HepG2 (cell line): ENCODE data around the gene CEP104. TPM values are rescaled to one million over a fixed set of nuclear protein-coding genes. Genes with fewer than 3 reads are reported as not detected.

Experiments used
- ATAC-seq: fragments of 200-7000 bp; cut with Tn5 transposase; 3 replicates; pipeline ENCODE4 v1.9.1; 2020; ENCODE audit warnings: mild to moderate bottlenecking, moderate library complexity
- BruUV-seq: library from RNA; stranded (reverse); fragments of 400-500 nt; replicated peaks from 2 replicates; lab custom pipeline; 2021; lab: Mats Ljungman, UMichigan
- CTCF ChIA-PET: fragments of 300-600 bp; formaldehyde crosslinking; extraction: SDS; loops from one replicate; lab custom pipeline; 2021; ENCODE audit warnings: low total read pairs, inconsistent platforms, low intra/inter-chr PET ratio; lab: Yijun Ruan, JAX
- POLR2A ChIA-PET: fragments of 350-600 bp; sonication (Branson Sonifier 250); formaldehyde crosslinking; loops from one replicate; lab custom pipeline; 2020; ENCODE audit warnings: antibody characterized with exemption, inconsistent platforms; lab: Yijun Ruan, JAX
- DNase-seq: peaks from one replicate; pipeline ENCODE4 v3.0.0-alpha.2; 2015; ENCODE audit warnings: low spot score
- FAIRE-seq: peaks from 3 replicates; lab custom pipeline; 2011; peaks lifted over from hg19 to GRCh38; lab: Jason Lieb, UNC
- H2AFZ ChIP-seq: one replicate; pipeline ENCODE4 v1.6.1; 2011; ENCODE audit warnings: low read length, inconsistent platforms
- H3K27ac ChIP-seq: fragments of 300-600 bp; 3 replicates; pipeline ENCODE4 v1.8.0; 2011; ENCODE audit warnings: mixed run types, mild to moderate bottlenecking, mixed read lengths, low read length, inconsistent platforms; ENCODE audit not compliant: insufficient read depth; ENCODE audit errors: extremely low read length
- H3K27me3 ChIP-seq, 2 experiments: fragments of 200-600 bp in 1 of 2; 2 replicates in 1 of 2; 3 replicates in 1 of 2; pipeline versions ENCODE4 v1.6.0 to v1.8.0; 2011; ENCODE audit warnings: low read length in 2 of 2, mild to moderate bottlenecking in 2 of 2, moderate library complexity in 2 of 2, inconsistent platforms in 1 of 2; ENCODE audit not compliant: insufficient read depth in 2 of 2, control insufficient read depth in 1 of 2
- H3K36me3 ChIP-seq, 2 experiments: fragments of 200-600 bp in 1 of 2; replicated peaks in 1 of 2; 2 replicates in 1 of 2; 3 replicates in 1 of 2; pipeline versions ENCODE4 v1.5.1 to v1.8.0; 2011; ENCODE audit warnings: low read length in 2 of 2, inconsistent platforms in 1 of 2; ENCODE audit not compliant: insufficient read depth in 2 of 2, control insufficient read depth in 1 of 2
- H3K4me1 ChIP-seq: 2 replicates; pipeline ENCODE4 v1.5.1; 2012; ENCODE audit warnings: low read length, inconsistent platforms; ENCODE audit not compliant: insufficient read depth
- H3K4me2 ChIP-seq: 2 replicates; pipeline ENCODE4 v1.6.0; 2011; ENCODE audit warnings: low read depth, low read length, inconsistent platforms
- H3K4me3 ChIP-seq, 3 experiments: fragments of 200-600 bp in 1 of 3; sonication (generic), shearing (Covaris generic) in 1 of 3; replicated peaks in 1 of 3; 2 replicates each; pipeline ENCODE4 v1.5.1; 2011 to 2016; ENCODE audit warnings: low read length in 3 of 3, inconsistent platforms in 2 of 3, low read depth in 2 of 3, mild to moderate bottlenecking in 2 of 3, control low read depth in 1 of 3, mixed read lengths in 1 of 3; ENCODE audit not compliant: insufficient read depth in 1 of 3
- H3K79me2 ChIP-seq: one replicate; pipeline ENCODE4 v1.6.1; 2011; ENCODE audit warnings: low read length, inconsistent platforms; ENCODE audit not compliant: insufficient read depth
- H3K9ac ChIP-seq: 2 replicates; pipeline ENCODE4 v1.6.0; 2011; ENCODE audit warnings: mild to moderate bottlenecking, low read depth, low read length, inconsistent platforms; ENCODE audit not compliant: insufficient read depth
- H3K9me3 ChIP-seq: 2 replicates; pipeline ENCODE4 v1.5.1; 2012; ENCODE audit warnings: mild to moderate bottlenecking, low read length
- H4K20me1 ChIP-seq: 2 replicates; pipeline ENCODE4 v1.6.0; 2011; ENCODE audit warnings: inconsistent platforms, mild to moderate bottlenecking, low read length, moderate library complexity; ENCODE audit not compliant: insufficient read depth
- GMEB2 ChIP-seq: IDR thresholded peaks from 2 replicates; pipeline ENCODE4 v1.6.1; 2016; ENCODE audit warnings: missing biosample characterization, missing genetic modification reagents, low read depth
- HDAC1 ChIP-seq: sonication (generic); formaldehyde crosslinking; IDR thresholded peaks from 2 replicates; pipeline ENCODE4 v1.5.1; 2020; ENCODE audit warnings: mild to moderate bottlenecking, missing genetic modification reagents
- HOXA5 ChIP-seq: sonication (generic); formaldehyde crosslinking; IDR thresholded peaks from 2 replicates; pipeline ENCODE4 v1.4.0; 2020; ENCODE audit warnings: missing genetic modification reagents
- IKZF4 ChIP-seq: sonication (generic); formaldehyde crosslinking; IDR thresholded peaks from 2 replicates; pipeline ENCODE4 v1.5.1; 2020; ENCODE audit warnings: borderline replicate concordance, mild to moderate bottlenecking, low read depth, missing genetic modification reagents; ENCODE audit errors: not compliant biosample characterization
- JUNB ChIP-seq: sonication (generic); formaldehyde crosslinking; IDR thresholded peaks from 2 replicates; pipeline ENCODE4 v1.8.0; 2022; ENCODE audit warnings: missing genetic modification reagents, mild to moderate bottlenecking, borderline replicate concordance
- KAT8 ChIP-seq: IDR thresholded peaks from 2 replicates; pipeline ENCODE4 v1.6.1; 2016; ENCODE audit warnings: missing genetic modification reagents, missing compliant biosample characterization
- NPAS2 ChIP-seq: sonication (generic); formaldehyde crosslinking; IDR thresholded peaks from 2 replicates; pipeline ENCODE4 v1.8.0; 2022; ENCODE audit warnings: mild to moderate bottlenecking, missing genetic modification reagents, borderline replicate concordance
- SAP130 ChIP-seq: IDR thresholded peaks from 2 replicates; pipeline ENCODE4 v1.6.1; 2016; ENCODE audit warnings: low read depth
- ZBTB20 ChIP-seq: sonication (generic); formaldehyde crosslinking; IDR thresholded peaks from 2 replicates; pipeline ENCODE4 v1.8.1; 2023; ENCODE audit warnings: missing genetic modification reagents, low read depth, mild to moderate bottlenecking, borderline replicate concordance
- ZFP41 ChIP-seq: sonication (generic); formaldehyde crosslinking; IDR thresholded peaks from 2 replicates; pipeline ENCODE4 v1.4.0; 2020; ENCODE audit warnings: mild to moderate bottlenecking, missing genetic modification reagents, borderline replicate concordance
- ZNF501 ChIP-seq: sonication (generic); formaldehyde crosslinking; IDR thresholded peaks from 2 replicates; pipeline ENCODE4 v1.5.1; 2020; ENCODE audit warnings: mild to moderate bottlenecking, moderate library complexity, missing genetic modification reagents
- ZNF552 ChIP-seq: sonication (generic); formaldehyde crosslinking; IDR thresholded peaks from 2 replicates; pipeline ENCODE4 v1.9.0; 2022; ENCODE audit warnings: missing genetic modification reagents, mild to moderate bottlenecking, borderline replicate concordance
- ZNF687 ChIP-seq: sonication (generic); formaldehyde crosslinking; IDR thresholded peaks from 2 replicates; pipeline ENCODE4 v1.5.1; 2020; ENCODE audit warnings: mild to moderate bottlenecking, missing genetic modification reagents, moderate library complexity
- WGBS: methylation state at CpG from one replicate; pipeline ENCODE4 v1.1.6; 2017; ENCODE audit warnings: low lambda C conversion rate; 5-methylcytosine and 5-hydroxymethylcytosine counted together
- in situ Hi-C: cut with HindIII; loops from 2 replicates; pipeline ENCODE4 v1.10.0; 2017; ENCODE audit warnings: low pct_unique_long_range_greater_than_20kb; ENCODE audit not compliant: extremely low pct_ligation_motif_present
- intact Hi-C: fragments of 100-400 bp; cut with micrococcal nuclease; formaldehyde crosslinking; loops from one replicate; pipeline ENCODE4 v1.10.0; 2022; ENCODE audit not compliant: unreplicated experiment
- polyA plus RNA-seq, 8 experiments: library from polyadenylated mRNA; depleted of rRNA in 3 of 8; stranded (reverse) in 7 of 8; unstranded in 1 of 8; fragments of >200 nt; fragmentation: Illumina TruSeq in 4 of 8; extraction: Trizol in 4 of 8; gene quantifications; 2 replicates each; pipeline versions ENCODE4 v1.2.1 to v1.2.3, GENCODE V29; 2011 to 2016; ENCODE audit warnings: low read depth in 4 of 8, missing spikeins in 1 of 8, mixed read lengths in 1 of 8; ENCODE audit not compliant: insufficient read depth in 1 of 8
- total RNA-seq, 5 experiments: library from RNA; depleted of rRNA; stranded (reverse); fragments of >200 nt; fragmentation: Illumina TruSeq; extraction: Trizol; gene quantifications; 2 replicates each; pipeline ENCODE4 v1.2.3, GENCODE V29; 2016; ENCODE audit warnings: low read depth in 1 of 5

CEP104 gene
- total and polyA plus RNA-seq, 2 of the 13 experiments (the other 11 are each of a cell fraction or from before 2014, with no cell fraction given), result 20.4 to 30.1 TPM

GRCh38 chr1:3785456-3786157 is 71.4 kb downstream of the CEP104 start:
- H3K36me3 ChIP-seq, result peaks cover 24 to 62% of the 10 kb centered on the region in 2 experiments
- FAIRE-seq (no peak), DNase-seq (peak; percentile 60)
- TF ChIP-seq ZNF687 (CRISPR knock-in tag) (peak; percentile 42), ZNF501 (CRISPR knock-in tag) (peak; percentile 66; the same call in 1 of the 2 replicates), HOXA5 (CRISPR knock-in tag) (no peak), GMEB2 (CRISPR knock-in tag) (no peak), KAT8 (CRISPR knock-in tag) (peak; percentile 23; the same call in 1 of the 2 replicates), ZNF552 (CRISPR knock-in tag) (no peak), ZBTB20 (CRISPR knock-in tag) (no peak), HDAC1 (CRISPR knock-in tag) (no peak), NPAS2 (no peak), SAP130 (CRISPR knock-in tag) (peak; percentile 23; the same call in 1 of the 2 replicates), JUNB (no peak), ZFP41 (CRISPR knock-in tag) (no peak), IKZF4 (CRISPR knock-in tag) (no peak)

More at GRCh38 chr1:3785456-3786157, 71.4 kb downstream of the CEP104 start:
- H3K27ac ChIP-seq, result peak overlapping the region; percentile 47
- no TSS peak for BruUV-seq
- POLR2A ChIA-PET, result interaction anchor here (1.0 to 2.4 kb wide), 5 partner anchors 8 to 14 kb away, joined by 4 to 19 read pairs (median 10); partner anchors contain the start of gene LRRC47
- peaks cover 25% of the 10 kb centered on the region for H3K4me1 ChIP-seq
- H4K20me1 ChIP-seq, result no peaks in the 10 kb centered on the region
- no peak overlapping the region for H2AFZ ChIP-seq
- in situ Hi-C loops (no loop called here), intact Hi-C loops (loop anchor here (1.0 kb wide), 1 partner anchor 16 kb away; no protein-coding TSS in a partner anchor)
- ATAC-seq, result peak; percentile 78
- no peak overlapping the region for H3K4me3 ChIP-seq
- H3K79me2 ChIP-seq, result peaks cover 16% of the 10 kb centered on the region
- H3K4me2 ChIP-seq, result peak overlapping the region; percentile 15
- no peak overlapping the region for H3K9ac ChIP-seq
- no peaks in the 10 kb centered on the region for H3K9me3 ChIP-seq
- WGBS, result 46% methylated on average over 14 of the region's 14 CpGs
- no peaks in the 10 kb centered on the region for H3K27me3 ChIP-seq
- CTCF ChIA-PET, result interaction anchor here (1.0 to 1.7 kb wide), 3 partner anchors 10 to 16 kb away, joined by 3 to 10 read pairs (median 5); partner anchors contain the start of gene LRRC47
